Measurements from ENCODE around the gene RBM20.
"Not testable (repeated sequence)": the region's sequence is repeated elsewhere in the genome, so short reads cannot be mapped to it uniquely, and the experiment has no call there.

Gene RBM20

GRCh38 chr10:110625951-110626855 is 17.9 kb upstream of the RBM20 start:
- DNase-seq = no peak

DNA sequence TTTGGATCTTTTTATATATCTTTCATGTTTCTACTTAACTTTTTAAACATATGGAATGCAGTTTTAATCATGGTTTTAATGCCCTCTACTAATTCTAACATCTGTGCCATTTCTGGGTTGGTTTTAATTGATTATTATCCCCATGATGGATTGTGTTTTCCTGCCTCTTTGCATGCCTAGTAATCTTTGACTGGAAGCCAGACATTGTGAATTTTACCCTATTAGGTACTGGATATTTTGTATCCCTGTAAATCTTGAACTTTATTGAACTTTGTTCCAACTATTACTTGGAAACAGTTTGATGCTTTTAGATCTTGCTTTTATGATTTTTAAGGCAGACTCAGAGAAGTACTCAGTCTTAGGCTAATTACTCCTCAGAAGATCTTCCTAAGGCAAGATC is 16.0 kb upstream of the RBM20 start:
- no peak for DNase-seq

DNA sequence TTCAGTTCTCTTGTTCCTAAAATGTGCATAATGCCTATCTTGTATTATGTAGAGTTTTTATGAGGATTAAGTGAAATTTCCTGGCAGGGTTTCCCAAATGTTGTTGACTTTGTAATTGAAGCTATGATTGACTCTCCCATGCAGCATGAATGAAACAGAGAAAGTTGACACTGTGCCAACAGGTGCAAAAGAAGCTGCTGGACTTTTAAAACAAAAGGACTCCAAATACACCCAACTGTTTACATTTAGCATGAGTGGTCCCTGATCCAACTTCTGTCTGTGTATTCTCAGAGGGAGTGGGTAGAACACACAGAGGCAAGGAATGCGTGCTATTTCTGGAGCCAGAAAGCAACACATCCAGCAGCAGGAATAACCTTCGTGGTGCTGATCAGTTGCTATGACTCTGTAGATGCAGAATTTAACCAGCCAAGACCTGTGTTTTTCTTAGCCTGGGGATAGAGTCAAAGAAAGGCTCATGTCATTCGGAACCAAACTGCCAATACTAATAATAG is 14.4 kb upstream of the RBM20 start:
- no peak for DNase-seq

GRCh38 chr10:110631934-110632333 is 12.2 kb upstream of the RBM20 start:
- no peak for DNase-seq

GRCh38 chr10:110632591-110633215 is 11.4 kb upstream of the RBM20 start:
- DNase-seq = no peak

DNA sequence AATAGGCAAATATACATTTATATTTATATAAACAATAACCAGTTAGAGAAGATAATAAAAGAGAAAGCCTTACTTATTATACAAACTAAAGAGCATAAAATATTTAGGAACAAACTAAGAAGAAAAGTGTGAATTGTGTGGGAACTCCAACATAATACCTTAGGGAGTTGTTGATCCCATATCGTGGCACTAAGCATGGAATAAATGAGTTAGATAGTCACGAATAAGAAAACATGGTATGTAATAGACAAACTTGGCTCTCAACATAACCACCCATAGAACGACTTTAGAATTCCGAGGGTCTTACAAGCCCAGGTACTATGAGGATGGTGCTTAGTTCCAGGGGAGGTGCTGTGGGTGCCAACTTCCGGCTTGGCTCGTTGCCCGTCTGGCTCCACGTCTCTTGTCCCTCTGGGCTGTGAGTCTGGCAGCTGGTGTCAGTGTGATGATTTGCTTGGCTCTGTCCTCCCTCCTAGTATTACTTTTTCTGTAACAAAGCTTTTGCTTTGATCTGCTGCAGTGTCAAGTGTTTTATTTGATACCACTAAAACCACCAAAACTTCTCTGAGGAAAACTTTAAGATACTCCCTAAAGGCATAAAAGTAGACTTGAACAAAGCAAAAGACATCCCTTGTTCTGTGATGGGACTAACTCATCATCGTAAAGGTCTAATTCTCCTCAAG is 9.5 kb upstream of the RBM20 start:
- no peak for DNase-seq

DNA sequence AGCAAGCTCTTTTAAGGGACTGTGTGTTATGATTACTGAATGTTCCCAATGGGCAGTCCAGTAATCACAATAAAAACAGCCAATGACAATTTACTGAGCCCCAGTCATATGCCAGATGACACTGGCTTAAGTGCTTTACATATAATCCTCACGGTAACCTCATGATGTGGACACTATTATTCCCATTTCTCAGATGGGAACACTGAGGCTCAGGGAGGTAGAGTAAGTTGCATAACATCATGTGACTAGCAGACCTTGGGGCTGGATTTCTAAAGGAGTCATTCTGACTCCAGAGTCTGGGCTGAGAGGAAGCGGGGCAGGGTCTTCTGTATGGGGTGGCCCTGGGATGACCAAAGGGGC is 7.6 kb upstream of the RBM20 start:
- DNase-seq = no peak

- no peak for DNase-seq
Measured at GRCh38 chr10:110636932-110637557, 7.1 kb upstream of the RBM20 start.

DNA sequence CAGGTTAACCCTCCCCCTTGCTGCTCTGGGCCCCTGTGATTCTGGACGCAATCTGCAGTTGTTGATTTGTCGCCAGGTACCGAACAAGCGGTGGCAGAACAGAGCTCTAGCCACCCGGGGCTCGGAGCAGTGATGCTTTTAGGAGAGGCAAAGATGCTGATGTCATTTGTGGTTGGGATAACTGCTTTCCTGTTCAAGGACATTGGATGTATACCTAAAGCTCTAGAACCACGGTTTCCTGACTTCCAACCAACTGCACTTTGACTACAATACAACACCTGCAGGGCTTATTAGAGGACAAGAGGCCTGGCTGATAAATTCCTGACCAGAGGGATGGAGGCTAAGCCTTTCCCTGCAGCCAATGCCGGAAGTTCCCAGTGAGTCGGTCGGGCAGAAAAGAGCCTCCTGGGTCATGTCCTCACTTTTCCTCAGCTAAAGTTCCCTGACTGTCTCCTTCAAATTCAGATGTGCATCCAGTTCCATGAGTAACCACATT is 6.5 kb upstream of the RBM20 start:
- no peak for DNase-seq

DNA sequence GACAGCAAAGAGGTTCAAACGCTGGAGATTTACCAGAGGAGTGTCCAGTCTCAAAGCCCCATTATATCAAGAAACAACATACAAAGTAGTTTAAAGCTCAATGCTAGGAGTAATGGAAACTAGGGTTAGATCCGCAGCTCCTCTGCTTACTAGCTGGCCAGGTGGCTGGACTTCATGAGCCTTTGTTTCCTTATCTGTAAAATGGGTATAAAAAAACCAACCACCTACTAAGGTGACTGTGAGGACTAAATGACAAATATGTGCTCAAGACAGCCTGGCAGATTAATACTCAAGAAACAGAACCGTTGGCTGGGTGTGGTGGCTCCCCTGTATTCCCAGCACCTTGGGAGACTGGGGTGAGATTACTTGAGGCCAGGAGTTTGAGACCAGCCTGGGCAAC is 5.8 kb upstream of the RBM20 start:
- no peak for DNase-seq

GRCh38 chr10:110639046-110639445 is 5.1 kb upstream of the RBM20 start:
- DNase-seq = not testable (repeated sequence)

DNA sequence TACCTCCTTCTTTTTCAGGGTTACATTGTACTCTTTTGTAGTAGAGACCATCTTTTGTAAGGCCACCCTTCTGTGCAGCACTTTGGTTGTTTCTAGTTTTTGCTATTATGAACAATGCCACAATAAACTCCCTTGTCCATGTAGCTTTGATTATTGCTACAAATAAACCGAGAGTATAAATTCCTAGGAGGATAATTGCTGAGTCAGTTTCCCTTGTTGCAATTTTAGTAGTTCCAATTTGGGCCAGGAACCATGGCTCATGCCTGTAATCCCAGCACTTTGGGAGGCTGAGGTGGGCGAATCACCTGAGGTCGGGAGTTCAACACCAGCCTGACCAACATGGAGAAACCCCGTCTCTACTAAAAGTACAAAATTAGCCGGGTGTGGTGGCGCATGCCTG is 4.3 kb upstream of the RBM20 start:
- not testable (repeated sequence) for DNase-seq

DNA sequence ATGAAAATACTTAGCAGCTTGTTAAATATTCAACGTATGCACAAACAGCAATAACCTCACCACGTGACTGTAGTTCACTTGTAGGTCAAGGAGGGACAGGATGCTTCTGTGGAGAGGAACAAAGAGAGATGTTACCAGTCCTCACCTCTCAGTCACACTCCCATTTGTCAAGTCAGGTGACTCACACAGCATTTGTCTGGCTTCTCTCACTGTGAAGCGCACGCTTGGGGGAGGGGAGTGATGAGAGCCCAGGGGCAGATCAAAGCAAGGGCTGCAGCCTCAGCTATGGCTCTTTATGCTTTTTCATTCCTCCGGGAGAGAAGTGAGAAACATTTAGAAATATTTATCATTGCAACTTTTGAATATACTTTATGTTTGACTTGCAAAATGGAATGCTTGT is 2.9 kb upstream of the RBM20 start:
- peak in 1 of 2 donors; percentile 17 for DNase-seq

- DNase-seq = no peak
Measured at GRCh38 chr10:110642204-110643034, 1.7 kb upstream of the RBM20 start.

- DNase-seq = no peak
Measured at GRCh38 chr10:110643035-110643652, 992 bp upstream of the RBM20 start.

GRCh38 chr10:110644598-110645462 is 694 bp downstream of the RBM20 start:
- no peak for DNase-seq

- no peak for DNase-seq
Measured at GRCh38 chr10:110646417-110647135, 2.4 kb downstream of the RBM20 start.

DNA sequence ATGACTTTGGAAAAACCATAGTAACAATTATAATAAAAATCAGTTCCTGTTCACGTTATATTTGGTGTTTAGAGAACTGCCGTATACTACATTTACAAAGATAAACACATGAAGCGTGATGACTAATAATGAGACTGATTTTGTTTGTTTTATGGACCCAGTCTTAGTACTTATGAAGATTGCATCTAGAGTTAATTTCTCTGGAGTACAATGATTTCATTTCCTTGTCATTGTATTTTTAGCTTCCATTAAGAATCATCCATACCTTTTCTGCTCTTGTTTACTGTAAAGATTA is 2.9 kb downstream of the RBM20 start:
- DNase-seq = no peak

DNA sequence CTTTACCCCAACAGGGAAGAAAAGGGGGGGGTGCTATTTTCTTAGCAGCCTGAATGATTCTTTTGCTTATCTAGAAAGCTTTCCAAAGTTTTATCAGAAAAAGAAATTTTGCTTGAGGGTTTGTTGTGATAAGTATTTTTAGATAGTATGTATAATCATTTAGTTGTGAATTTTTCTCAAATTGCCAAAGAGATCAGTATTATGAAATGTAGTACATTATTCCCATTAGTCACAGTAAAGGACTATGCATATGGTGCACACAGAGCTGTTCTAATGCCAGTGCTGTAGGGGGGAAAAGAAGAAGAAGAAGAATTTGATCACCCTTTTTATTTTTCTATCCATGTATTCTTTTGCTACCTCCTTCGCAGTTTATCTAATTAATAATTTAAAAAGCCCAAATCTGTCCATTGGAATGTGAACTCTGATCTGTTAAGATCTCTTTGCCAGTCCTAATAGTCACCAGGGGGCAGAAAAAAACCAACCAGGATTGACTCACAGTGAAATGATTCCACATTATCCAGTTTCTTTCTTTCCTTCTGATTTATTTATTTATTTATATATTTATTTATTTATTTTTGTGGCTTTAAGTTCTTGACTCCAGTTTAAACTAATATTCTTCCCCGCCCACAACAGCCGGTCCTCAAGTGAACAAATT is 4.7 kb downstream of the RBM20 start:
- DNase-seq = no peak

Measured in CD4-positive, alpha-beta T cell treated with Interferon alpha-2 for 1 hour (primary cell).